ENCODE measurements around the gene CREB5.

CREB5 gene

DNA sequence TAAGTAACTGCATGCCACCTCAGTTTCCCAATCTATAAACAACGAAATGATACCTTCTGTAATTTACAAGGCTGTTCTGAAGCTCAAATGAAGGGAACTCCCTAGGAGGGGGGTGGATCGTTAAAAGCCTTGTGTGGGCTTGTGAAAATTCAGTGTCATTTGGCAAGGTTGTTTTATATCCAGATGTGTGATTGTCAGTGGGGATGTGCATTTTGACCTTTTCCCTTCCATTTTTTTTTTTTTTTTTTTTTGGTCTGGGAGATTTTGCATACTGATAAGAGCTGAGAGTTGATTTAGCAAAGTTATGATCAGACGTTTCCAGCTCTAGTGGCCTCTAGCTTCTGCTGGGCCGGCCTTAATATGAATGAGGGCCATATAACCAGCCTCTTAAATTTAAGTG, 22.8 kb downstream of the CREB5 start:
- TF ChIP-seq TAF1 (IDR thresholded peaks at IDR 0.05; ENCODE audit: borderline replicate concordance, insufficient read depth, low read length) (no peak), POLR2AphosphoS5 (IDR thresholded peaks at IDR 0.05; ENCODE audit: low read depth, low read length) (no peak), SIN3A (IDR thresholded peaks at IDR 0.05; ENCODE audit: borderline replicate concordance, insufficient read depth, low read length) (no peak), FOXP2 (optimal IDR thresholded peaks at IDR 0.05; ENCODE audit: borderline replicate concordance, extremely low read depth, extremely low read length, insufficient read depth) (no peak)
- TF ChIP-seq, protein P1, sequence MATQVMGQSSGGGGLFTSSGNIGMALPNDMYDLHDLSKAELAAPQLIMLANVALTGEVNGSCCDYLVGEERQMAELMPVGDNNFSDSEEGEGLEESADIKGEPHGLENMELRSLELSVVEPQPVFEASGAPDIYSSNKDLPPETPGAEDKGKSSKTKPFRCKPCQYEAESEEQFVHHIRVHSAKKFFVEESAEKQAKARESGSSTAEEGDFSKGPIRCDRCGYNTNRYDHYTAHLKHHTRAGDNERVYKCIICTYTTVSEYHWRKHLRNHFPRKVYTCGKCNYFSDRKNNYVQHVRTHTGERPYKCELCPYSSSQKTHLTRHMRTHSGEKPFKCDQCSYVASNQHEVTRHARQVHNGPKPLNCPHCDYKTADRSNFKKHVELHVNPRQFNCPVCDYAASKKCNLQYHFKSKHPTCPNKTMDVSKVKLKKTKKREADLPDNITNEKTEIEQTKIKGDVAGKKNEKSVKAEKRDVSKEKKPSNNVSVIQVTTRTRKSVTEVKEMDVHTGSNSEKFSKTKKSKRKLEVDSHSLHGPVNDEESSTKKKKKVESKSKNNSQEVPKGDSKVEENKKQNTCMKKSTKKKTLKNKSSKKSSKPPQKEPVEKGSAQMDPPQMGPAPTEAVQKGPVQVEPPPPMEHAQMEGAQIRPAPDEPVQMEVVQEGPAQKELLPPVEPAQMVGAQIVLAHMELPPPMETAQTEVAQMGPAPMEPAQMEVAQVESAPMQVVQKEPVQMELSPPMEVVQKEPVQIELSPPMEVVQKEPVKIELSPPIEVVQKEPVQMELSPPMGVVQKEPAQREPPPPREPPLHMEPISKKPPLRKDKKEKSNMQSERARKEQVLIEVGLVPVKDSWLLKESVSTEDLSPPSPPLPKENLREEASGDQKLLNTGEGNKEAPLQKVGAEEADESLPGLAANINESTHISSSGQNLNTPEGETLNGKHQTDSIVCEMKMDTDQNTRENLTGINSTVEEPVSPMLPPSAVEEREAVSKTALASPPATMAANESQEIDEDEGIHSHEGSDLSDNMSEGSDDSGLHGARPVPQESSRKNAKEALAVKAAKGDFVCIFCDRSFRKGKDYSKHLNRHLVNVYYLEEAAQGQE (IDR thresholded peaks at IDR 0.05; ENCODE audit: insufficient read depth in 1 of 2, low read depth in 2 of 2, low read length in 2 of 2): no peak

DNA sequence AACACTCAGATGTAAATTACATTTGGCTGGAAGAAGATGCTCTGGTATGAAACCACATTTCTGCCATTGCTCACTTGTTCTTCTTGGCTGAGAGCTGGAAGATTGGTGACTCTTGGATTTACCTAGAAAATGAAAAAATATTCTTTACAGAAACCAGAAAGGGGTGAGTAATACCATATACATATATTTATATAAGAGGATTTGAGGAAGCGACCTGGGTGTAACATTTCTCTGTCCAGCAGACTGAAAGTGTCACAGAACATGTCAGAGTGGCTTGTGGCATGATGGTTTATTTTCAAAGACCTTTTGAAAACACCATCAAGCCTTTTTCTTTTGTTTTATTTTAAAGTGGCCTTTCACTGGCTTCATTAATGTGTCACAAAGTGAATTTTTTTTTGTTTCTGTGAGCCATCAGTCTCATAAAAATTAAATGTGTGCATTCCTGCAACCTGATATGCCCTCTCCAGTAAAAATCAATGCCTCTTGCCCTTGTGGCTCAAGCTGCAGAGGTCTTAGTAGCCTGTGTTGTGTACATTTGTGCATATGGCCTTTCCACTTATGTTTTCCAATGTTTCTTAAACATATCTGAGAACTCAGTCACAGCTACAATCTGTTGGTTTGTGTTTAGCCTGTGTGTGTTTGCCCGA, 23.5 kb downstream of the CREB5 start:
- TF ChIP-seq SIN3A (IDR thresholded peaks at IDR 0.05; ENCODE audit: borderline replicate concordance, insufficient read depth, low read length): no peak
- TF ChIP-seq, protein P1 (IDR thresholded peaks at IDR 0.05; ENCODE audit: insufficient read depth in 1 of 2, low read depth in 2 of 2, low read length in 2 of 2): no peak
- no peak for TF ChIP-seq FOXP2 (optimal IDR thresholded peaks at IDR 0.05; ENCODE audit: borderline replicate concordance, extremely low read depth, extremely low read length, insufficient read depth)
- no peak for TF ChIP-seq TAF1 (IDR thresholded peaks at IDR 0.05; ENCODE audit: borderline replicate concordance, insufficient read depth, low read length)
- no peak for TF ChIP-seq POLR2AphosphoS5 (IDR thresholded peaks at IDR 0.05; ENCODE audit: low read depth, low read length)

DNA sequence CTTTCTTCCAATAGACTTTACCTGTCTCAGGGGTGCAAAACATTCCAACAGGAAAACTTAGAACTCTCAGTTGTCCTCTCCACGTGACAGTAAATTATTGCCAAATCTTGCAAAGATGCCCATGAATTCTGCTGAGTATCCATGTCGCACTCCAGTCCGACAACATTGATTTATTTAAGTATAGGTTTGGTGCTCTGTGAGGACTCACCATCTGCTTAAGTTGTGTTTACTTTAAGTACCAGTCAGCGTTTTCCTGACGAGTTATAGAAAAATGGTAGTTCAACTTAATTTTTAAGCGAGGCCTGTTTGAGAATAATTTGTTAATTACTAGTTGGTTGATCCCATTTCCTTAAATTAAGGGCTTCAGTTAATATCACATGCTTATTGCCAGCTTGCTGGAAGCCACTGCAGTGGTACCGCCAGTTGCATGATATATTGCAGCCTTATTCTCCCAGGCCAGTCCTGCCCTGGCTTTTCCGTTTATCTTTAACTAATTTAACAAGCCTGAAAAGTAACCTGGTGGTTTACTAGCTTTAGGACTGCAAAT, 27.8 kb downstream of the CREB5 start:
- TF ChIP-seq FOXP2 (optimal IDR thresholded peaks at IDR 0.05; ENCODE audit: borderline replicate concordance, extremely low read depth, extremely low read length, insufficient read depth) (no peak), SIN3A (IDR thresholded peaks at IDR 0.05; ENCODE audit: borderline replicate concordance, insufficient read depth, low read length) (no peak), TAF1 (IDR thresholded peaks at IDR 0.05; ENCODE audit: borderline replicate concordance, insufficient read depth, low read length) (no peak), POLR2AphosphoS5 (IDR thresholded peaks at IDR 0.05; ENCODE audit: low read depth, low read length) (no peak)
- TF ChIP-seq, protein P1 (IDR thresholded peaks at IDR 0.05; ENCODE audit: insufficient read depth in 1 of 2, low read depth in 2 of 2, low read length in 2 of 2): no peak

DNA sequence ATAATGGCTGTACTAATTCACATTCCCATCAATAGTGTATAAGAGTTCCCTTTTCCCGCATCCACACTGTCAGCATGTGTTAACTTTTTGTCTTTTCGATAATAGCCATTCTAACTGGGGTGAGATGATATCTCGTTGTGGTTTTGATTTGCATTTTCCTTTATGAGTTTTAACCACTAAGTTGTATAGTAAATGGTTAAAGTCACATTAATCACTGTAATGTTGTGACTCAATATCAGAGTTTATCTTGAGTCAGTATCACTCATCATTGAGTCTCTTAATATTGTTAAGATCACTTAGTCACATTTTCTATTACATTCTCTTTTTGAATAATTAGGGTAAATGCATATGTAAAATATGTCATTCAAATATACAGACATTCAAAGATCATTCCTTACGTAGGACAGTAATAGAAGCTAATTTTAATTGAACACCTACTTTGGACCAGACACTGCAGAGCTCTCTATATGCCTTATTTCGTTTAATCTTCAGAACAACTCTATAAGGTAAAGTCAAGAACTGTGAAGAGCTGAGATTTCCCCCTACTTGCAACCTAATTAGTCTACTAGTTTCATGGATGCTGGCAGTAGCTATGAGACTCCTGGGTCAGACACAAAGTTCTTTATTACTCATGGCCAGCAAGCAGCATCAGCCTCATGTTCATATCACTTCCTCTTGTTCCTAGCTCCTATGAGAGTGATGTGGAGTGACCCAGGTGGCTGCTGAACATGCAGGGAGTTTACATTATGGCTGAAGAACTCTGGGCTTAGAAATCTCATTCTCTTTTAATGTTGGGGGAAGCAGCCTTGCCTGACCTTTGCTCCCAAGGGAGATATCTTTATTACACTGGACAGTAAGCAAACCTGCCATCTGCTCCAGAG, 30.5 kb downstream of the CREB5 start:
- TF ChIP-seq TAF1 (IDR thresholded peaks at IDR 0.05; ENCODE audit: borderline replicate concordance, insufficient read depth, low read length) (no peak), SIN3A (IDR thresholded peaks at IDR 0.05; ENCODE audit: borderline replicate concordance, insufficient read depth, low read length) (no peak), POLR2AphosphoS5 (IDR thresholded peaks at IDR 0.05; ENCODE audit: low read depth, low read length) (no peak), FOXP2 (optimal IDR thresholded peaks at IDR 0.05; ENCODE audit: borderline replicate concordance, extremely low read depth, extremely low read length, insufficient read depth) (no peak)
- TF ChIP-seq, protein P1 (IDR thresholded peaks at IDR 0.05; ENCODE audit: insufficient read depth in 1 of 2, low read depth in 2 of 2, low read length in 2 of 2): no peak
